ENCODE measurements around the gene KPNA4. TPM values are rescaled to one million over a fixed set of nuclear protein-coding genes. Genes with fewer than 3 reads are reported as not detected.
"Not testable (repeated sequence)": the region's sequence is repeated elsewhere in the genome, so short reads cannot be mapped to it uniquely, and the experiment has no call there.

Gene KPNA4
- total RNA-seq, 1 donor from 2014 or later: 72.5 TPM

DNA sequence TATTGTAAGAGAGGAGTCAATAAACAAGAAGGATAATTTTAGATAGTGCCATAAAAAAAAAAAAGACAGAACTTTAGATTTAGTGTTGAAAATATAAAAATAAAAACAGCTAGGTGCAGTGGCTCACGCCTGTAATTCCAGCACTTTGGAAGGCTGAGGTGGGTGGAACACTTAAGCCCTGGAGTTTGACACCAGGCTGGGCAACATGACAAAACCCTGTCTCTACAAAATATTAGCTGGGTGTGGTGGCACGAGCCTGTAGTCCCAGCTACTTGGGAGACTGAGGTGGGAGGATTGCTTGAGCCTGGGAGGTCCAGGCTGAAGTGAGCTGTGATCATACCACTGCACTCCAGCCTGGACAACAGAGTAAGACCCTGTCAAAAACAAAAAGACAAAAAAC lies 49.0 kb downstream of the KPNA4 start:
- H3K27ac Mint-ChIP-seq; H3K4me3 Mint-ChIP-seq; intact Hi-C loops (cut with micrococcal nuclease); DNase-seq; H3K9me3 Mint-ChIP-seq; H3K4me1 Mint-ChIP-seq; H3K27me3 Mint-ChIP-seq: not testable (repeated sequence)
- H3K36me3 Mint-ChIP-seq (ENCODE audit: low read depth): peaks cover 56% of the 10 kb centered on the region

DNA sequence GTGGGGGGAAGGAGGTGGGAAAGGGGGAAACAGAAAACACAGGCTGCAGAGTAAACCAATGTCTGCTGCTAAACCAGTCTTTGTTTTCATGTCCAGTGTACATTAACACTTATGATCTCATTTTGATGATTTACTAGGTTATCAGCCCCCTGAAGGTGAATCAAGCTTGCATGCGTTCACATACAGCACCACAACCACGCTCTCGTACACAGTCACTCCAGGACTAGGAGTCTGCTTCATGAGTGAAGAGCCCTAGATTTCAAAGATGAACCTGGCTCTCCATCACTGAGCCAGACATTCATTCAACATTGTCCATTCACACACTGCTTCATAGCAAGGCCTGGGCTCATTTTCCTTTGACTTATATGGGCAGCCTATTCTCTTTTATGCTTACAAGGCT lies 64.0 kb downstream of the KPNA4 start:
- Mint-ChIP-seq H3K9me3 (no peaks in the 10 kb centered on the region), H3K27me3 (no peaks in the 10 kb centered on the region), H3K36me3 (ENCODE audit: low read depth) (peaks cover 45% of the 10 kb centered on the region), H3K4me3 (no peak overlapping the region), H3K4me1 (no peaks in the 10 kb centered on the region), H3K27ac (no peak overlapping the region)
- intact Hi-C loops (cut with micrococcal nuclease): no loop called here
- no peak for DNase-seq

DNA sequence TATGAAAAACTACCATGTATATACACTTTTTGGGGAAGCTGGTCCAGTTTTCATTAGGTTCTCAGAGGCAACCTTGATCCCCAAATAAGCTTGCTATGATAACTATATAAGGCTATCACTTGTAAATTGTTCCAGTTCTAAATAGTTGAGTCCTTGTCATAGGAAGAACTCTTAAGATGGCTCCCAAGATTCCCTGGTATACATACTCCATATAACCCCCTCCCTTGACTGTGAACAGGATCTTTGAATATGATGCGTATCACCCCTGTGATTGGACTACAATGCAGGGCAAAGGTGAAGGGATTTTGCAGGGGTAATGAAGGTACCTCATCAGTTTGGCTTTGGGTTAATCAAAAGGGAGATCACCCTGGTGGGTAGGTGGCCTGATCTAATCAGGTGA lies 67.2 kb downstream of the KPNA4 start:
- DNase-seq: peak; percentile 45
- Mint-ChIP-seq H3K36me3 (ENCODE audit: low read depth) (peaks cover 36% of the 10 kb centered on the region), H3K27me3 (no peaks in the 10 kb centered on the region), H3K4me1 (no peaks in the 10 kb centered on the region), H3K9me3 (no peaks in the 10 kb centered on the region), H3K27ac (no peak overlapping the region), H3K4me3 (no peak overlapping the region)
- intact Hi-C loops (cut with micrococcal nuclease): no loop called here

GRCh38 chr3:160490166-160490565 lies 75.2 kb downstream of the KPNA4 start:
- no peaks in the 10 kb centered on the region for H3K36me3 Mint-ChIP-seq (ENCODE audit: low read depth)
- H3K27ac Mint-ChIP-seq: no peak overlapping the region
- H3K9me3 Mint-ChIP-seq: no peaks in the 10 kb centered on the region
- peak; percentile 26 for DNase-seq
- H3K4me3 Mint-ChIP-seq: no peak overlapping the region
- H3K27me3 Mint-ChIP-seq: peaks cover 1% of the 10 kb centered on the region
- H3K4me1 Mint-ChIP-seq: peaks cover 5% of the 10 kb centered on the region
- intact Hi-C loops (cut with micrococcal nuclease): loop anchor here (5.0 kb wide), 1 partner anchor 72 kb away; no protein-coding TSS in a partner anchor

DNA sequence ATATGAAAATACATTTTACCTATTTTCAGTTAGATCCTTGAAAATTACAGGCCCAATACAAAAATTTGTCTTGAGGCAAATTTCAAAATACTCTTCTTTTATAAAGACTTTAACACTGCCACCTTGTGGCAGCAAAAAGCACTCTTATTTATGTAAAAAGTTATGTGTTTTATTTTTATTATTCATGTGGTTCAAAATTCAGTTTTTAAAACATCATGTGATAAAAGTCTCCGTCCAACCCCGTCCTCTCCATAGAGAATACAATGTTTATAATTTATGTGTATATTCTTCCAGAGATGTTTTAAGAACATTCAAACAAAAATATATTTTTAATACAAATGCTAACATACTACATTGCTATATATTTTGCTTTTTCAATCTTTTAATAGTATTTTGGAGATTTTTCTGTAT lies 78.9 kb downstream of the KPNA4 start:
- Mint-ChIP-seq H3K36me3 (ENCODE audit: low read depth) (no peaks in the 10 kb centered on the region), H3K4me3 (no peak overlapping the region), H3K4me1 (peaks cover 6% of the 10 kb centered on the region), H3K27me3 (peaks cover 2% of the 10 kb centered on the region), H3K27ac (no peak overlapping the region), H3K9me3 (no peaks in the 10 kb centered on the region)
- peak; percentile 64 for DNase-seq
- intact Hi-C loops (cut with micrococcal nuclease): loop anchor here (1.0 to 5.0 kb wide), 5 partner anchors 37 to 601 kb away; partner anchors contain the start of genes C3orf80 and TRIM59

- Mint-ChIP-seq H3K4me1 (peaks cover 8% of the 10 kb centered on the region), H3K27me3 (peaks cover 5% of the 10 kb centered on the region), H3K27ac (no peak overlapping the region), H3K9me3 (no peaks in the 10 kb centered on the region), H3K36me3 (ENCODE audit: low read depth) (no peaks in the 10 kb centered on the region), H3K4me3 (no peak overlapping the region)
- DNase-seq: no peak
- intact Hi-C loops (cut with micrococcal nuclease): no loop called here
Measured at GRCh38 chr3:160482796-160483195, 82.6 kb downstream of the KPNA4 start.

GRCh38 chr3:160481856-160482255 lies 83.5 kb downstream of the KPNA4 start:
- H3K36me3 Mint-ChIP-seq (ENCODE audit: low read depth): no peaks in the 10 kb centered on the region
- H3K4me1 Mint-ChIP-seq: peaks cover 10% of the 10 kb centered on the region
- H3K27ac Mint-ChIP-seq: no peak overlapping the region
- intact Hi-C loops (cut with micrococcal nuclease): no loop called here
- DNase-seq: no peak
- no peak overlapping the region for H3K4me3 Mint-ChIP-seq
- H3K27me3 Mint-ChIP-seq: peaks cover 8% of the 10 kb centered on the region
- no peaks in the 10 kb centered on the region for H3K9me3 Mint-ChIP-seq

DNA sequence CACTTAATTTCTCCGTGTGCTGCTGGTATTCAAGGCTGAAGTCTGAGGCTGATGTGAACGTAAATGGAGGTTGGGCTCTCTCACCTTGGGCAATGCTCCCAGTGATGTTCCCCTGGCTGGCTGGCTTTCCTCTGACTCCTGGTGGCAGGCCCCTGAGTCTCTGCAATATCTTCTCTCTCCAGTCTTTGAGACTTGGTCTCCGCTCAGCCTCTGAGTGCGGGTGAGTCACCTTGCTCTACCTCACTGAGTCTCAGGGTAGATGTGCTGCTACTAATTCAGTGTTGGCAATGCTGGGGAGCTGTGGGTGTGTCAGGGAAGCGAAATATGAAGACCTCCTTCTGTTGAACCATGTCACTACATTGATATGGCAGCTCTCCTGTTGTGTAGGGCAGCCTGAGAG lies 84.4 kb downstream of the KPNA4 start:
- no peak for DNase-seq
- Mint-ChIP-seq H3K4me1 (peaks cover 10% of the 10 kb centered on the region), H3K27ac (no peak overlapping the region), H3K4me3 (no peak overlapping the region), H3K27me3 (peaks cover 8% of the 10 kb centered on the region), H3K9me3 (no peaks in the 10 kb centered on the region), H3K36me3 (ENCODE audit: low read depth) (no peaks in the 10 kb centered on the region)
- intact Hi-C loops (cut with micrococcal nuclease): no loop called here

DNA sequence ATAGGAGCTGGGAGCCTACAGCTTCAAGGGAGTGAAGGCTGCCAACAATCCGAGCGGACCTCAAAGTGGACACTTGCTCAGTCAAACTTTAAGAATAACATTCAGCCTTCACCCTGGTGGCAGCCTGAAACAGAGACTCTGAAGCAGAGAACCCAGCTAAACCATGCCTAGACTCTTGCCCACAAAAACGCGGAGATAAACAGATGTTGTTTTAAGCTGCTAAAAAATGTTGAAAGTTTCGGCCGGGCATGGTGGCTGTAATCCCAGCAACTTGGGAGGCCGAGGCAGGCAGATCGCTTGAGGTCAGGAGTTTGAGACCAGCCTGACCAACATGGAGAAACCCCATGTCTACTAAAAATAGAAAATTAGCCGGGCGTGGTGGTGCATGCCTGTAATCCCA lies 86.0 kb downstream of the KPNA4 start:
- DNase-seq: no peak
- intact Hi-C loops (cut with micrococcal nuclease): no loop called here
- Mint-ChIP-seq H3K4me3 (no peak overlapping the region), H3K27me3 (peaks cover 12% of the 10 kb centered on the region), H3K36me3 (ENCODE audit: low read depth) (no peaks in the 10 kb centered on the region), H3K4me1 (peaks cover 4% of the 10 kb centered on the region), H3K9me3 (no peaks in the 10 kb centered on the region), H3K27ac (no peak overlapping the region)

DNA sequence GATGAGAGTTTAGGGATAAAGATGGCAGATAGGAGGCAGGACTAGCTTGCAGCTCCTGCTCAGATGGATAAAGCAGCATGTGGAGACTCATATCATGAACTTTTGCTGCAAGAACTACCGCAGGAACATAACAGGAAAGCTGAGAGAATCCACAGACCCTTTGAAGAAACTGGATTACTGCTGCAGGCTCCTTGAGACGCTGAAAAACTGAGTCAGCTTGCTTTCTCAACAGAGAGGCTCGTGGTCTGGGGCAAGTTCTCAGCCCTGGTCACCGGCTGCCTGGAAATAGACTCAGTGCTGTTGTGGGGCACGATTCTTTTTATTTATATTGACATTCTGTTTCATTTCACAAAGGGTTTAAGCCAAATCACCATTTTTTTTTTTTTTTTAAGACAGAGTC lies 87.0 kb downstream of the KPNA4 start:
- Mint-ChIP-seq H3K36me3 (ENCODE audit: low read depth) (no peaks in the 10 kb centered on the region), H3K4me3 (no peak overlapping the region), H3K27me3 (peaks cover 12% of the 10 kb centered on the region), H3K9me3 (no peaks in the 10 kb centered on the region), H3K4me1 (peaks cover 4% of the 10 kb centered on the region), H3K27ac (no peak overlapping the region)
- no peak for DNase-seq
- intact Hi-C loops (cut with micrococcal nuclease): no loop called here

GRCh38 chr3:160477750-160478149 lies 87.6 kb downstream of the KPNA4 start:
- peaks cover 4% of the 10 kb centered on the region for H3K4me1 Mint-ChIP-seq
- no peak overlapping the region for H3K4me3 Mint-ChIP-seq
- no peak for DNase-seq
- H3K36me3 Mint-ChIP-seq (ENCODE audit: low read depth): no peaks in the 10 kb centered on the region
- no peaks in the 10 kb centered on the region for H3K9me3 Mint-ChIP-seq
- no peak overlapping the region for H3K27ac Mint-ChIP-seq
- intact Hi-C loops (cut with micrococcal nuclease): no loop called here
- peaks cover 12% of the 10 kb centered on the region for H3K27me3 Mint-ChIP-seq

DNA sequence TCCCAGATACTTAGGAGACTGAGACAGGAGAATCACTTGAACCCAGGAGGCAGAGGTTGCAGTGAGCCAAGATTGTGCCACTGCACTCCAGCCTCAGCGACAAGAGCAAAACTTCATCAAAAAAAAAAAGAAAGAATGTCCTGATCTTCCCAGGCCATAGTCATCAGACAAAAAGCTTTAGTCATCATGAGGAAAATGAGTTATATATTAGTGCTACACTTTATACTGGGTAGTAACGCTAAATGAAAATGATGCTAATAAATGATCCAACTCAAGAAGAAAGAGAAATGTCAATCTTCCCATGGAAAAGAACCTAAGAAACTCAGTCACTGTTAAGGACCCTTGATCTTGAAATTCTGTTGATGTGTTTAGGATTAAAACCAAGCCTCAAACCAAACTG lies 89.5 kb downstream of the KPNA4 start:
- no peak overlapping the region for H3K4me3 Mint-ChIP-seq

DNA sequence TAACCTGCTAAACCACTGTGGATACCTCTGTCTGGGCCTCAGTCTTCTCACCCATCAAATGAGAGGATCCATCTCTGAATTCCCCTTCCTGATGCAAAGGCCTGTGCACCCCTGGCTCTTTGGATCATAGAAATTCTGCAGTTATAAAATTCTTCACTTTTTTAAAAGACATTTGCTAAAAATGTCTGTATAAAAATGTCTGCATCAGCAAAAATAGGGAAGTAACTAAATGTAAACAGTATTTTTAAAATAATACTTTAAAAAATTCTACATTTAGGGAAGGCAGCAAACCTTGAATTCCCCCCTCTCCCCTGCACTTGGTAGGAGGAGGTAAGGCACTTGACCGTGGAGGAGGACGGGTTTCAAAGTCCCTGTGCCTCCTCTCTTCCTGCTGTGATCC lies 90.2 kb downstream of the KPNA4 start:
- Mint-ChIP-seq H3K9me3 (peaks cover 4% of the 10 kb centered on the region), H3K27ac (no peak overlapping the region), H3K4me1 (peaks cover 4% of the 10 kb centered on the region), H3K27me3 (peaks cover 12% of the 10 kb centered on the region), H3K4me3 (no peak overlapping the region), H3K36me3 (ENCODE audit: low read depth) (no peaks in the 10 kb centered on the region)
- DNase-seq: no peak
- intact Hi-C loops (cut with micrococcal nuclease): no loop called here

More for the DNA sequence above, 89.5 kb downstream of the KPNA4 start:
- no peak for DNase-seq
- no peak overlapping the region for H3K27ac Mint-ChIP-seq
- H3K27me3 Mint-ChIP-seq: peaks cover 12% of the 10 kb centered on the region
- peaks cover 4% of the 10 kb centered on the region for H3K9me3 Mint-ChIP-seq
- no peaks in the 10 kb centered on the region for H3K36me3 Mint-ChIP-seq (ENCODE audit: low read depth)
- intact Hi-C loops (cut with micrococcal nuclease): no loop called here
- H3K4me1 Mint-ChIP-seq: peaks cover 4% of the 10 kb centered on the region

GRCh38 chr3:160474416-160474838 lies 90.9 kb downstream of the KPNA4 start:
- intact Hi-C loops (cut with micrococcal nuclease): no loop called here
- no peak for DNase-seq
- H3K36me3 Mint-ChIP-seq (ENCODE audit: low read depth): peaks cover 2% of the 10 kb centered on the region
- H3K4me3 Mint-ChIP-seq: no peak overlapping the region
- H3K9me3 Mint-ChIP-seq: peaks cover 10% of the 10 kb centered on the region
- no peak overlapping the region for H3K27ac Mint-ChIP-seq
- peaks cover 4% of the 10 kb centered on the region for H3K4me1 Mint-ChIP-seq
- peaks cover 12% of the 10 kb centered on the region for H3K27me3 Mint-ChIP-seq

DNA sequence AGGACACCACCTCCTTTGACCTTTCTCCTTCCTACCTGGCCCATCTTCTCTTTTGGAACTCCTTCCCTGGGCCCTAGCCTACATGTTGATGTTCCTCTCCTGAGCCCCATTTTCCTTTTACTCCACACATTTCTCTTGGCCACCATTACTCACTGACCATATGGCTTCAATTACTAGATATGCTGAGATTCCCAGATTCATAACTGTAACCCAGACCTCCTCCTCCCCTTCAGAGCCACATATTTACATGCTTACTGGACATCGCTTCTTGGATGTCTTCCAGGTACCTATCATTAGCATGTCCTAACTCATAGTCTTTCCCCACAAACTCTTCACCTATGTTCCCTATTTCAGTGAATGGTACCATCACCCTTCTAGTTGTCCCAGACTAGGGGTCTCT lies 91.4 kb downstream of the KPNA4 start:
- H3K36me3 Mint-ChIP-seq (ENCODE audit: low read depth): peaks cover 2% of the 10 kb centered on the region
- H3K4me1 Mint-ChIP-seq: peaks cover 4% of the 10 kb centered on the region
- no peak overlapping the region for H3K4me3 Mint-ChIP-seq
- peaks cover 12% of the 10 kb centered on the region for H3K27me3 Mint-ChIP-seq
- peaks cover 13% of the 10 kb centered on the region for H3K9me3 Mint-ChIP-seq
- no peak overlapping the region for H3K27ac Mint-ChIP-seq
- intact Hi-C loops (cut with micrococcal nuclease): no loop called here
- DNase-seq: no peak

Measured in activated CD4-positive, alpha-beta T cell treated with anti-CD3 and anti-CD28 coated beads, Interleukin-2, amount 10 ng/mL, durations not matched to agents 24 days and 14 days (primary cell).